ENCODE data around the gene EEF1AKMT1.
"Not testable (repeated sequence)": the region's sequence is repeated elsewhere in the genome, so short reads cannot be mapped to it uniquely, and the experiment has no call there.

EEF1AKMT1 gene

DNA sequence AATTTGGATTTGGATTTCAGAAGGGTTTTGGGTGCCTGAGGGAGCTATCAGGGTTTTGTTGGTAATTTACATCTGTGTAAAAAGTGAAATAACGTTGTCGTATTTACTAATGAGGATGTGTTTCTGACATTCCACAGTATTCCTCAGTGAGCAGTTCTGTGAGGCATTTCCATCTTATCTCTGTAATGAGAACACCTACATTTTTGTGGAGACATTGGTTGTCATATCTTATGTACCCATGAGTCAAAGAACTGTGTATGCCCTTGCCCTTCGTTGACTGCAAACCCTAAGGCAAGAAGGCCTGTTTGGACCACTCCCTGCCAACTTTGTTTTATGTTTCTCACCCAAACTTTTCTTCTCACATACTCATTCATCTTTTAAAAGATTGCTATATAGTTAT is 84.5 kb downstream of the EEF1AKMT1 start:
- DNase-seq = no peak

DNA sequence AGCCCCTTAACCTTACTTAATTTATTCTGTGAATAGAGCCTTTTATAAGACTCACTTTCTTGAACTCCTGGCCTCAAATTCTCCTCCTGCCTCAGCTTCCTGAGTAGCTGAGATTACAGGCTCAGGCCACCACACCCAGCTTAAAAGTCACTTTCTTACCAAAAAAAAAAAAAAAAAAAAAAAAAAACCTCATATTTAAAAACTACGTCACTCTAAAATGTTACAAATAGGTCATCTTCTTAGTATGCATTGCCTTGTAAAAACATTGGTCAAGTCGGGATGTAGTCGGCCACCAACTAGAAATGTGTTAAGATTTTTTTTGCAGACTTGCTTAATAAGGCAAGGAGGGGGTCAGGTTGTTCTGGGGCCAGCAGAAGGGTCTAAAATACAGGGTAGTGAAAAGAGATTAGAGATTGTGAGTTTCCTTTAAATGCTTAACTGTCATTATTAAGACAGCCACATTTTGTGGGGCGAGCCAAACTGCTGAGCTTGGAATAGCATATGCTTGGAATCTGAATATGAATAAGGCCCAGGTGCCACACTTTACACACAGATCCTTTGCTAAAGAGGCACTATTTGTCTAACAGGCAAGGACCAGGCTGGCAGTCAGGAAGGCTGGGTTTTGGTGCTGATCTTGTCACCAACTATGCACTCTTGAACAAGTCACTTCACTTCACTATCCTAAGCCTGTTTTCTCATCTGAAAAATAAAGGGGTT is 86.7 kb downstream of the EEF1AKMT1 start:
- no peak for DNase-seq

DNA sequence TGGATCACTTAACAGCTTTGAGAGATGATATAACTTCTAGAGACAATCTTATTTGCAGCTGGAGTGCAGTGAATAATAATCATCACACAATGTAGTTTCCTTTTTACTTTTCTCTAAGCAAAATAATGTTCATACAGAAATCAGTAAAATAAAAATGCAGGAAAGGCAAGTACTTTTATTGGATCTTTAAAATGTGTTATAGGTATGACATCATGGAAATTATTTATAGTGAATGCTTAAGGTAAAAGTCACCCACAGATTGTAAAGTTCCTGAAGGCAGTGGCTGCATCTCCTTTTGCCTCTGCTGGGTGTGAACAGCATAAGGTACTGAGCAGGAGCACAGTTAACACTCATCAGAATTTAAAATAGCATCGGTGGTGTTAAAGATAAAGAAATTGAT is 87.6 kb downstream of the EEF1AKMT1 start:
- DNase-seq = no peak

DNA sequence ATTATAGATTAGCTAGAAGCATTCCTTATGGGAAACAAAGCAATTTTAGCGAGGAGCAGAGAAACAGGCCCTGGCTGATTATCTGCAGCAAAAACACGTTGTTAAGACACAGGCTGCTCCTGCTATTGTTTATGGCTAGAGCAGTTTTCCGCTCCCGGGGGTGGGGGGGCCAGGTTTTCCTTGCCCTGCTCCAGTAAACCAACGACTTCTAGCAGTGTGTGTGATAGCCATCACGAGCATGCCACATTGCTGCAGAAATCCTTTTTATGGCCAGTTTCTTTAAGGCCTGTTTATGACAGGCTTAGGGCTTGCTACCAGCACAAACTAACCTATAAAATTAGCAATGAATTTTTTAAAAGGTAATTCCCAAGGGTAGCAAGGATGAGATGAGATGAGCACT is 88.7 kb downstream of the EEF1AKMT1 start:
- DNase-seq = no peak

DNA sequence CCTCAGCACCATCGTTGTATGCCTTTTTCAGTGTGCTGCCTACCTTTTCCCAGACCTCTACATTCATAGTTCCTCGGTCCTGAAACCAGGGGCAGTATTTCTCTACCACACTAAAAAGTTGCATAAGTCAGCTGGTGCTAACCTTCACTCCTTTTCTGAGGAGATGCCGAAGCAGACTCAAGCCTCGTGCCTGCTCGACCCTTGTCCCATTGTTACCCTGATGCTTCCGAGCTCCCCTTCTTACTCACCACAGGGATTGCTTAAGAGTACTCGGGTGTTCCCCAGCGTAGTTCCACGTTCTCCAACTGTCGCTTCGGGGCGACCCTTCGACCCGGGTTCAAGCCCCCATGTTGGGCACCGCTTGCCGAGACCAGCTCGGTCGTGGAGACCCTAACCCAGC is 89.2 kb downstream of the EEF1AKMT1 start:
- DNase-seq = no peak

DNA sequence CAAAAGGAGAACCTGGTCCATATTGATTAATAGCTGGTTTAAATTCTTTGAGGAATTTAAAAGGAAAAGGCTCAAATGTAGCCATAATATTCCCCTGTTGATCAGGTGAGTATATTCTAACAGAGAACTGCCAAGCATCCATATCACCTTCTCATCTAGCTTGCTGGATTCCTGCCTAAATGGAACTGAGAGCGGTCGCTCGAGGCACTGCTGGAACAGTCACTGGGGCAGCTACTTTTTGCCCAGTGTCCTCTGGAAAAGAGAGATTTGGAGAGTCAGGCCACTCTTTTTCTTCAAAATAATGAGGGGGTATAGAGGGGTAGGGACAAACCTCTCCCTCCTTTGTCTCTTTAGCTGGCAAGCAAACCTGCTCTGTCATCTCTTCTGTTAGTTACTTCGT is 89.7 kb downstream of the EEF1AKMT1 start:
- no peak for DNase-seq

DNA sequence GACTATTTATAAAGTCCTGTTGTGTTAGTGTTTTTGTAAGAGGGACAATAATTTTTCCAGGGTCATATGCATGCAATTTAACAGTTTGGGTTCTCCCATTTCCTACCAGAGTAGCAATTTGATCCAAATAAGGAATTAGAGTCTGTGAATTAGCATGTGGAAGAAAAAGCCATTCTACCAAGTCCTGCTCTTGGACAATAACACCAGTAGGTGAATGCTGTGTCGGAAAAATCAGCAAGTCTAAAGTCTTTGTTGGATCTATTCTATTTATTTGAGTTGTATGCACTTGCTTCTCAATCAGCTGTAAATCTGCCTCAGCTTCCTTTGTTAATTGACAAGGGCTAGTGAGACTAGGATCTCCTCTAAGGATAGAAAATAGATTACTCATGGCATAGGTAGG is 91.7 kb downstream of the EEF1AKMT1 start:
- DNase-seq = no peak

DNA sequence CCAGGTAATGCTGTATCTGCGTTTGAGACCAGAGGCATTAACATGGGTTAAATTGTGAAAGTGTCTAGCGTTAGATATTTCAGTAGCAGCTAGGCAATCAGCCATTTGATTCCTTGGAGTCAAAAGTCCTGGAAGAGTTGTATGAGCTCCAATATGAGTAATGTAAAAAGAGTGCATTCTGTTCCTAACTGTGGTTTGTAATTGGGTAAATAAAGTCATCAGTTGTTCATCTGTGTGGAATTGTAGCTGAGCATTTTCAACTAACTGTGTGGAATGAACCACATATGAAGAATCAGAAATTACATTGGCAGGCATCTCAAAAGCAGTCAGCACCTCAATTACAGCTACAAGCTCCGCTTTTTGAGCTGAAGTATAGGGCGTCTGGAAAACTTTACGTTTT is 92.3 kb downstream of the EEF1AKMT1 start:
- DNase-seq = not testable (repeated sequence)

DNA sequence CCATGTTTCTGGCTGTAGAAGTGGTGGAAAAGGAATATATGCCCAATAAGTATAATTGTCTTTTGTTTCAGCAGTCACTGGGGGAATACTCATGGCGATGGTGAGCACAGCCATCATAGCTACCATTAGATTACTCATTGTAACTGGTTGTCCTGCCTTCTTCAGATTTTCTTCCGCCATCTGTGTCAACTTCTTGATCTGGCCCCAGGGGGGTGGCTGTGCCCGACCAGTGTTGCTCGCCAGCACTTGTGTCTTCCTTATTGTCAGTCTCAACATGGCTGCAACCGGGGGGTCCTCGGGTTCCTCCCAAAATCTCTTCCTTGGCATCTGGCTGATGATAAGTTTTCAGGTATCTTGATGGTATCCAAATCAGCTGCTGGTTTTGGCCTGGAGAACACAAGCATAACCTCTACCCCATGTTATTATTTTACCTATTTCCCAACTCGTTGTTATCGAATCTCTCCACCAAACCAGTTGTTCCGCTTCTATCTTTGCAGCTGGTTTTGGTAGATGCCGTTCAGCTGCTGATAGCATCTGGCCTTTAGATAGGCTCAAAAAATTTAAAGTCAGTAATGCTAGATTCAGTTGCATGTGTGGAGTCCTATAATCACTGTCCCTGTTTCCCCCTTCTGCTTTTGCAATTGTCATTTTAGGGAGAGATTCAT is 93.2 kb downstream of the EEF1AKMT1 start:
- DNase-seq = no peak

DNA sequence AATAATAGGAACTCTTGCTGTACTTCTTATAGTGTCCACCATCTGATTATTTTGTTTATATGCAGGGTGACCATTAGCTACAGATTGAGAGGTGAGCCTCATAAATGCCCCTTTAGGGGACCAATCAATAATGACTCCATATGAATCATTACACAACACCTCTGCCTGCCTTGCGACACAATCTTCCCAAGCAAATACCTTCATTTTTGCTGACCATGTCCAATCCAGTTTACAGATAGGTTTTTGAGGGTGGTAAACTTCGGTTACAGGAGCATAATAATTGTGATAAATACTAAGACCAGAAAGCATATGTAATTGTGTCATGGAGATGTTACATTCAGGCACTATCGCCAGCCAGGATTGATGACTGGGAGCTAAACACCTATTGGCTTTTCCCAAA is 93.9 kb downstream of the EEF1AKMT1 start:
- no peak for DNase-seq
